HEK293 (cell line): ENCODE measurements around the gene NABP2.
A peak's percentile ranks its signal among the peaks of the same experiment; 100 is the strongest.

Source experiments
- CTCF ChIA-PET: fragments of 350-600 bp; formaldehyde crosslinking; extraction: SDS; loops from one replicate; lab custom pipeline; 2021; ENCODE audit warnings: antibody characterized with exemption; lab: Yijun Ruan, JAX
- POLR2A ChIA-PET: fragments of 300-600 bp; formaldehyde crosslinking; extraction: SDS; loops from one replicate; lab custom pipeline; 2020; ENCODE audit warnings: antibody characterized with exemption, inconsistent platforms; lab: Yijun Ruan, JAX
- H3K27ac ChIP-seq: fragments of 200-500 bp; sonication (Bioruptor generic); 2 replicates; pipeline ENCODE4 v1.5.1; 2014; ENCODE audit warnings: low read depth, low read length, control low read depth, inconsistent platforms; ENCODE audit errors: extremely low read depth
- H3K36me3 ChIP-seq, 2 experiments: fragments of 200-500 bp in 1 of 2; sonication (Bioruptor generic) in 1 of 2; 1 replicate in 1 of 2; 2 replicates in 1 of 2; pipeline ENCODE4 v1.5.1; 2014 to 2017; ENCODE audit warnings: inconsistent platforms in 2 of 2, low read length in 2 of 2; ENCODE audit not compliant: control insufficient read depth in 2 of 2, insufficient read depth in 1 of 2
- H3K4me1 ChIP-seq: fragments of 200-500 bp; sonication (Bioruptor generic); 2 replicates; pipeline ENCODE4 v1.5.1; 2014; ENCODE audit warnings: mild to moderate bottlenecking, low read length, inconsistent platforms; ENCODE audit not compliant: control insufficient read depth, insufficient read depth
- H3K4me3 ChIP-seq: 2 replicates; pipeline ENCODE4 v1.5.1; 2011; ENCODE audit warnings: low read depth, mild to moderate bottlenecking, control low read depth, low read length, moderate library complexity
- H3K9me3 ChIP-seq: fragments of 200-500 bp; sonication (Bioruptor generic); 2 replicates; pipeline ENCODE4 v1.5.1; 2014; ENCODE audit warnings: low read depth, low read length, inconsistent platforms; ENCODE audit not compliant: control insufficient read depth, insufficient read depth
- MYNN ChIP-seq: fragments of 450-650 bp; formaldehyde crosslinking; IDR thresholded peaks from 2 replicates; pipeline ENCODE4 v1.5.1; 2016; ENCODE audit warnings: missing biosample characterization, missing genetic modification characterization, borderline replicate concordance
- SCRT1 ChIP-seq: fragments of 450-650 bp; formaldehyde crosslinking; IDR thresholded peaks from 2 replicates; pipeline ENCODE4 v1.5.1; 2016; ENCODE audit warnings: missing biosample characterization, missing genetic modification characterization, borderline replicate concordance
- SCRT2 ChIP-seq: fragments of 450-650 bp; formaldehyde crosslinking; IDR thresholded peaks from 2 replicates; pipeline ENCODE4 v1.5.1; 2016; ENCODE audit warnings: missing biosample characterization, missing genetic modification characterization
- ZFP3 ChIP-seq: fragments of 450-650 bp; formaldehyde crosslinking; IDR thresholded peaks from 2 replicates; pipeline ENCODE4 v1.5.1; 2016; ENCODE audit warnings: low read depth, missing biosample characterization, missing genetic modification characterization
- ZNF211 ChIP-seq: fragments of 450-650 bp; formaldehyde crosslinking; IDR thresholded peaks from 2 replicates; pipeline ENCODE4 v1.5.1; 2016; ENCODE audit warnings: low read depth, missing biosample characterization, missing genetic modification characterization
- ZNF354C ChIP-seq: fragments of 450-650 bp; formaldehyde crosslinking; IDR thresholded peaks from 2 replicates; pipeline ENCODE4 v1.5.1; 2016; ENCODE audit warnings: missing biosample characterization, missing genetic modification characterization, low read depth, borderline replicate concordance
- ZNF529 ChIP-seq: fragments of 450-650 bp; formaldehyde crosslinking; IDR thresholded peaks from 2 replicates; pipeline ENCODE4 v1.5.1; 2017; ENCODE audit warnings: missing genetic modification characterization, missing biosample characterization; ENCODE audit not compliant: insufficient replicate concordance
- ZNF544 ChIP-seq: fragments of 450-650 bp; formaldehyde crosslinking; IDR thresholded peaks from 2 replicates; pipeline ENCODE4 v1.5.0; 2017; ENCODE audit warnings: missing biosample characterization, missing genetic modification characterization
- TF ChIP-seq, protein P1 (sequence below): fragments of 450-650 bp; formaldehyde crosslinking; IDR thresholded peaks from 2 replicates; pipeline ENCODE4 v1.5.1; 2016; ENCODE audit warnings: missing biosample characterization, missing genetic modification characterization
- TF ChIP-seq, protein P2 (sequence below): fragments of 450-650 bp; formaldehyde crosslinking; IDR thresholded peaks from 2 replicates; pipeline ENCODE4 v1.5.1; 2016; ENCODE audit warnings: missing biosample characterization, missing genetic modification characterization
- TF ChIP-seq, protein P3 (sequence below): fragments of 450-650 bp; formaldehyde crosslinking; IDR thresholded peaks from 2 replicates; pipeline ENCODE4 v1.5.1; 2017; ENCODE audit warnings: missing biosample characterization, missing genetic modification characterization
- TF ChIP-seq, protein P4 (sequence below): fragments of 450-650 bp; formaldehyde crosslinking; IDR thresholded peaks from 2 replicates; pipeline ENCODE4 v1.5.1; 2016; ENCODE audit warnings: missing biosample characterization, missing genetic modification characterization, borderline replicate concordance
- TF ChIP-seq, protein P5 (sequence below): fragments of 450-650 bp; formaldehyde crosslinking; IDR thresholded peaks from 2 replicates; pipeline ENCODE4; 2016; ENCODE audit warnings: missing biosample characterization, missing genetic modification characterization
- TF ChIP-seq, protein P6 (sequence below): fragments of 450-650 bp; formaldehyde crosslinking; conservative IDR thresholded peaks from 2 replicates; pipeline ENCODE4 v1.5.1; 2016; ENCODE audit warnings: low read depth, missing biosample characterization, missing genetic modification characterization

NABP2 gene

DNA sequence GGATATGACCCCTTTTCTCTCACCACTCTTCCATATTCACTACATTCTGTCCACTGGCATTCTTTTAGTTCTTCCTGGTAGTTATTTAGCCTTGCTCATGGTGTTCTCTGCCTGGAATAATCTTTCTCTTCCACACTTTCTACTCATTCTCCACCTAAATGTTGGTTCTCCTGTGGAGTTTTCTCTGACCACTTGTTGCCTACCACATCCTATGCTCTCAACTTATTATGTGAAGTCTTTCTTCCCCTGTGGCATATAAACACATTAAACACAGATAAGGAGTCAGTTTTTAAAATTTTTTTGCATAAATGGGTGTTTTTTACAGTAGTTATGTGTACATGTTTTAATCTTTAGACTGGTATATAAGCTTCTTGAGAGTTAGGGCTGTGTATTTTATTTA is 31.6 kb upstream of the NABP2 start:
- Histone ChIP-seq H3K27ac (no peak overlapping the region), H3K9me3 (no peaks in the 10 kb centered on the region), H3K4me3 (no peak overlapping the region), H3K4me1 (no peaks in the 10 kb centered on the region; the same call in 1 of the 2 replicates), H3K36me3 (no peaks in the 10 kb centered on the region; a peak in 1 of 3 replicates)
- ChIA-PET CTCF (interaction anchor here (0.6 to 6.1 kb wide), 19 partner anchors 9 to 501 kb away, joined by 3 to 86 read pairs (median 4); partner anchors contain the start of genes ESYT1, RNF41, RPL41 and ZC3H10), POLR2A (interaction anchor here (1.9 to 5.3 kb wide), 2 partner anchors 15 to 29 kb away, joined by 5 to 59 read pairs; partner anchors contain the start of gene RNF41)
- TF ChIP-seq ZNF544 (tag by site-specific recombination) (no peak), ZNF211 (tag by site-specific recombination) (no peak), MYNN (no peak), ZNF529 (tag by site-specific recombination) (no peak), SCRT1 (tag by site-specific recombination) (peak; percentile 56; the same call in 1 of the 2 replicates), SCRT2 (tag by site-specific recombination) (peak; percentile 82), ZFP3 (tag by site-specific recombination) (no peak), ZNF354C (tag by site-specific recombination) (no peak)
- TF ChIP-seq, protein P1, sequence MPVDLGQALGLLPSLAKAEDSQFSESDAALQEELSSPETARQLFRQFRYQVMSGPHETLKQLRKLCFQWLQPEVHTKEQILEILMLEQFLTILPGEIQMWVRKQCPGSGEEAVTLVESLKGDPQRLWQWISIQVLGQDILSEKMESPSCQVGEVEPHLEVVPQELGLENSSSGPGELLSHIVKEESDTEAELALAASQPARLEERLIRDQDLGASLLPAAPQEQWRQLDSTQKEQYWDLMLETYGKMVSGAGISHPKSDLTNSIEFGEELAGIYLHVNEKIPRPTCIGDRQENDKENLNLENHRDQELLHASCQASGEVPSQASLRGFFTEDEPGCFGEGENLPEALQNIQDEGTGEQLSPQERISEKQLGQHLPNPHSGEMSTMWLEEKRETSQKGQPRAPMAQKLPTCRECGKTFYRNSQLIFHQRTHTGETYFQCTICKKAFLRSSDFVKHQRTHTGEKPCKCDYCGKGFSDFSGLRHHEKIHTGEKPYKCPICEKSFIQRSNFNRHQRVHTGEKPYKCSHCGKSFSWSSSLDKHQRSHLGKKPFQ (tag by site-specific recombination): no peak
- TF ChIP-seq, protein P2, sequence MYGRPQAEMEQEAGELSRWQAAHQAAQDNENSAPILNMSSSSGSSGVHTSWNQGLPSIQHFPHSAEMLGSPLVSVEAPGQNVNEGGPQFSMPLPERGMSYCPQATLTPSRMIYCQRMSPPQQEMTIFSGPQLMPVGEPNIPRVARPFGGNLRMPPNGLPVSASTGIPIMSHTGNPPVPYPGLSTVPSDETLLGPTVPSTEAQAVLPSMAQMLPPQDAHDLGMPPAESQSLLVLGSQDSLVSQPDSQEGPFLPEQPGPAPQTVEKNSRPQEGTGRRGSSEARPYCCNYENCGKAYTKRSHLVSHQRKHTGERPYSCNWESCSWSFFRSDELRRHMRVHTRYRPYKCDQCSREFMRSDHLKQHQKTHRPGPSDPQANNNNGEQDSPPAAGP (tag by site-specific recombination): no peak
- TF ChIP-seq, protein P3, sequence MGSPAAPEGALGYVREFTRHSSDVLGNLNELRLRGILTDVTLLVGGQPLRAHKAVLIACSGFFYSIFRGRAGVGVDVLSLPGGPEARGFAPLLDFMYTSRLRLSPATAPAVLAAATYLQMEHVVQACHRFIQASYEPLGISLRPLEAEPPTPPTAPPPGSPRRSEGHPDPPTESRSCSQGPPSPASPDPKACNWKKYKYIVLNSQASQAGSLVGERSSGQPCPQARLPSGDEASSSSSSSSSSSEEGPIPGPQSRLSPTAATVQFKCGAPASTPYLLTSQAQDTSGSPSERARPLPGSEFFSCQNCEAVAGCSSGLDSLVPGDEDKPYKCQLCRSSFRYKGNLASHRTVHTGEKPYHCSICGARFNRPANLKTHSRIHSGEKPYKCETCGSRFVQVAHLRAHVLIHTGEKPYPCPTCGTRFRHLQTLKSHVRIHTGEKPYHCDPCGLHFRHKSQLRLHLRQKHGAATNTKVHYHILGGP (tag by site-specific recombination): no peak
- TF ChIP-seq, protein P4, sequence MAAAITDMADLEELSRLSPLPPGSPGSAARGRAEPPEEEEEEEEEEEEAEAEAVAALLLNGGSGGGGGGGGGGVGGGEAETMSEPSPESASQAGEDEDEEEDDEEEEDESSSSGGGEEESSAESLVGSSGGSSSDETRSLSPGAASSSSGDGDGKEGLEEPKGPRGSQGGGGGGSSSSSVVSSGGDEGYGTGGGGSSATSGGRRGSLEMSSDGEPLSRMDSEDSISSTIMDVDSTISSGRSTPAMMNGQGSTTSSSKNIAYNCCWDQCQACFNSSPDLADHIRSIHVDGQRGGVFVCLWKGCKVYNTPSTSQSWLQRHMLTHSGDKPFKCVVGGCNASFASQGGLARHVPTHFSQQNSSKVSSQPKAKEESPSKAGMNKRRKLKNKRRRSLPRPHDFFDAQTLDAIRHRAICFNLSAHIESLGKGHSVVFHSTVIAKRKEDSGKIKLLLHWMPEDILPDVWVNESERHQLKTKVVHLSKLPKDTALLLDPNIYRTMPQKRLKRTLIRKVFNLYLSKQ (tag by site-specific recombination): no peak
- TF ChIP-seq, protein P5, sequence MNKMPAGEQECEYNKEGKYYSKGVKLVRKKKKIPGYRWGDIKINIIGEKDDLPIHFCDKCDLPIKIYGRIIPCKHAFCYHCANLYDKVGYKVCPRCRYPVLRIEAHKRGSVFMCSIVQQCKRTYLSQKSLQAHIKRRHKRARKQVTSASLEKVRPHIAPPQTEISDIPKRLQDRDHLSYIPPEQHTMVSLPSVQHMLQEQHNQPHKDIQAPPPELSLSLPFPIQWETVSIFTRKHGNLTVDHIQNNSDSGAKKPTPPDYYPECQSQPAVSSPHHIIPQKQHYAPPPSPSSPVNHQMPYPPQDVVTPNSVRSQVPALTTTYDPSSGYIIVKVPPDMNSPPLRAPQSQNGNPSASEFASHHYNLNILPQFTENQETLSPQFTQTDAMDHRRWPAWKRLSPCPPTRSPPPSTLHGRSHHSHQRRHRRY (tag by site-specific recombination): no peak
- TF ChIP-seq, protein P6, sequence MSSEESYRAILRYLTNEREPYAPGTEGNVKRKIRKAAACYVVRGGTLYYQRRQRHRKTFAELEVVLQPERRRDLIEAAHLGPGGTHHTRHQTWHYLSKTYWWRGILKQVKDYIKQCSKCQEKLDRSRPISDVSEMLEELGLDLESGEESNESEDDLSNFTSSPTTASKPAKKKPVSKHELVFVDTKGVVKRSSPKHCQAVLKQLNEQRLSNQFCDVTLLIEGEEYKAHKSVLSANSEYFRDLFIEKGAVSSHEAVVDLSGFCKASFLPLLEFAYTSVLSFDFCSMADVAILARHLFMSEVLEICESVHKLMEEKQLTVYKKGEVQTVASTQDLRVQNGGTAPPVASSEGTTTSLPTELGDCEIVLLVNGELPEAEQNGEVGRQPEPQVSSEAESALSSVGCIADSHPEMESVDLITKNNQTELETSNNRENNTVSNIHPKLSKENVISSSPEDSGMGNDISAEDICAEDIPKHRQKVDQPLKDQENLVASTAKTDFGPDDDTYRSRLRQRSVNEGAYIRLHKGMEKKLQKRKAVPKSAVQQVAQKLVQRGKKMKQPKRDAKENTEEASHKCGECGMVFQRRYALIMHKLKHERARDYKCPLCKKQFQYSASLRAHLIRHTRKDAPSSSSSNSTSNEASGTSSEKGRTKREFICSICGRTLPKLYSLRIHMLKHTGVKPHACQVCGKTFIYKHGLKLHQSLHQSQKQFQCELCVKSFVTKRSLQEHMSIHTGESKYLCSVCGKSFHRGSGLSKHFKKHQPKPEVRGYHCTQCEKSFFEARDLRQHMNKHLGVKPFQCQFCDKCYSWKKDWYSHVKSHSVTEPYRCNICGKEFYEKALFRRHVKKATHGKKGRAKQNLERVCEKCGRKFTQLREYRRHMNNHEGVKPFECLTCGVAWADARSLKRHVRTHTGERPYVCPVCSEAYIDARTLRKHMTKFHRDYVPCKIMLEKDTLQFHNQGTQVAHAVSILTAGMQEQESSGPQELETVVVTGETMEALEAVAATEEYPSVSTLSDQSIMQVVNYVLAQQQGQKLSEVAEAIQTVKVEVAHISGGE: no peak
